Gastroesophageal sphincter (tissue), 4 donors: ENCODE data around the gene CFAP61. TPM values are rescaled to one million over a fixed set of nuclear protein-coding genes. Genes with fewer than 3 reads are reported as not detected.

ENCODE experiments used
- ATAC-seq: fragments of 150-250 bp; one replicate; pipeline ENCODE4 v1.9.1; 2016; ENCODE audit warnings: mild to moderate bottlenecking, moderate library complexity
- H3K27ac ChIP-seq, 4 donors: fragments of 200-600 bp; sonication (generic) in 3 of 4; 1 replicate in 3 of 4; 2 replicates in 1 of 4; pipeline ENCODE4 v1.5.1; 2016 to 2019
- H3K27me3 ChIP-seq: fragments of 200-600 bp; sonication (generic); one replicate; pipeline ENCODE4 v1.5.1; 2019
- H3K36me3 ChIP-seq, 2 donors: fragments of 200-600 bp; sonication (generic); one replicate each; pipeline ENCODE4 v1.5.1; 2019; ENCODE audit warnings: control low read depth in 1 of 2
- H3K4me1 ChIP-seq, 3 donors: fragments of 200-600 bp; sonication (generic); 1 replicate in 2 of 3; 2 replicates in 1 of 3; pipeline ENCODE4 v1.5.1; 2016 to 2019; ENCODE audit warnings: control low read depth in 2 of 3
- H3K4me3 ChIP-seq, 2 donors: fragments of 200-600 bp; sonication (generic); one replicate each; pipeline ENCODE4 v1.5.1; 2019; ENCODE audit warnings: mild to moderate bottlenecking in 1 of 2, moderate library complexity in 1 of 2
- H3K9me3 ChIP-seq, 3 donors: fragments of 200-600 bp; sonication (generic); one replicate each; pipeline ENCODE4 v1.5.1; 2017 to 2019; ENCODE audit warnings: control low read depth in 2 of 3
- CTCF ChIP-seq, 4 experiments: fragments of 200-600 bp in 2 of 4; fragments of 450-650 bp in 2 of 4; sonication (generic) in 1 of 4; IDR thresholded peaks; one replicate each; pipeline ENCODE4 v1.5.1; 2017 to 2019; ENCODE audit warnings: antibody characterized with exemption in 4 of 4, mild to moderate bottlenecking in 2 of 4, moderate library complexity in 2 of 4
- EP300 ChIP-seq: sonication (generic); formaldehyde crosslinking; IDR thresholded peaks from one replicate; pipeline ENCODE4 v1.6.1; 2017; ENCODE audit warnings: antibody characterized with exemption, mild to moderate bottlenecking
- POLR2A ChIP-seq, 2 donors: fragments of 450-650 bp; IDR thresholded peaks; one replicate each; pipeline ENCODE4 v1.6.1; 2017; ENCODE audit warnings: antibody characterized with exemption in 2 of 2, mild to moderate bottlenecking in 2 of 2, moderate library complexity in 1 of 2
- POLR2AphosphoS5 ChIP-seq: sonication (generic); formaldehyde crosslinking; IDR thresholded peaks from one replicate; pipeline ENCODE4 v1.6.1; 2017; ENCODE audit warnings: antibody characterized with exemption
- WGBS, 2 donors: methylation state at CpG; one replicate each; pipeline ENCODE4 v1.1.5; 2018; ENCODE audit warnings: low coverage in 1 of 2; 5-methylcytosine and 5-hydroxymethylcytosine counted together
- total RNA-seq, 4 donors: library from RNA; depleted of rRNA; stranded (reverse); fragments of >200 nt; gene quantifications; one replicate each; pipeline ENCODE4 v1.1.0, GENCODE V29; 2016

Gene CFAP61
- total RNA-seq, 4 donors from 2014 or later, result 0.27 to 0.54 (median 0.30) TPM; not detected in 1

GRCh38 chr20:20303742-20304141 lies 251.4 kb downstream of the CFAP61 start:
- ATAC-seq, result peak; percentile 83
- no peaks in the 10 kb centered on the region for H3K36me3 ChIP-seq
- TF ChIP-seq POLR2A (IDR thresholded peaks at IDR 0.05) (no peak), POLR2AphosphoS5 (no peak), EP300 (no peak), CTCF (IDR thresholded peaks at IDR 0.05) (no peak)
- H3K4me1 ChIP-seq, result no peaks in the 10 kb centered on the region
- WGBS, 2 donors, result 90 to 100% methylated on average over 2 to 6 of the region's 15 CpGs
- H3K4me3 ChIP-seq, result no peak overlapping the region
- peaks cover 10% of the 10 kb centered on the region for H3K27me3 ChIP-seq
- no peaks in the 10 kb centered on the region for H3K9me3 ChIP-seq
- no peak overlapping the region for H3K27ac ChIP-seq

GRCh38 chr20:20304942-20305341 lies 252.6 kb downstream of the CFAP61 start:
- no peak for TF ChIP-seq CTCF (IDR thresholded peaks at IDR 0.05)
- no peak for TF ChIP-seq POLR2AphosphoS5
- TF ChIP-seq EP300, result no peak
- TF ChIP-seq POLR2A (IDR thresholded peaks at IDR 0.05), result no peak
- ATAC-seq, result no peak
- Histone ChIP-seq H3K4me1 (no peaks in the 10 kb centered on the region), H3K4me3 (no peak overlapping the region), H3K9me3 (no peaks in the 10 kb centered on the region), H3K27me3 (peaks cover 15% of the 10 kb centered on the region), H3K36me3 (no peaks in the 10 kb centered on the region), H3K27ac (no peak overlapping the region)
- 77% methylated on average over 6 of the region's 11 CpGs; no CpG with 5 or more reads in 1 of the 2 donors for WGBS, 2 donors

GRCh38 chr20:20312562-20312961 lies 260.2 kb downstream of the CFAP61 start:
- Histone ChIP-seq H3K4me3 (no peak overlapping the region), H3K9me3 (peaks cover 0 to 7% (median 0%) of the 10 kb centered on the region in 3 donors), H3K36me3 (no peaks in the 10 kb centered on the region), H3K4me1 (no peaks in the 10 kb centered on the region), H3K27me3 (peaks cover 27% of the 10 kb centered on the region), H3K27ac (no peak overlapping the region)
- TF ChIP-seq POLR2AphosphoS5 (no peak), CTCF (IDR thresholded peaks at IDR 0.05) (no peak), EP300 (no peak), POLR2A (IDR thresholded peaks at IDR 0.05) (no peak)
- no peak for ATAC-seq
- 87 to 94% methylated on average over 3 of the region's 3 CpGs for WGBS, 2 donors

GRCh38 chr20:20317195-20317594 lies 264.9 kb downstream of the CFAP61 start:
- ATAC-seq, result peak; percentile 71
- H3K36me3 ChIP-seq, result no peaks in the 10 kb centered on the region

More at GRCh38 chr20:20317195-20317594, 264.9 kb downstream of the CFAP61 start:
- no peak overlapping the region for H3K4me3 ChIP-seq
- peaks cover 0 to 16% (median 0%) of the 10 kb centered on the region in 3 donors for H3K9me3 ChIP-seq
- no peak for TF ChIP-seq POLR2A (IDR thresholded peaks at IDR 0.05)
- no peak for TF ChIP-seq CTCF (IDR thresholded peaks at IDR 0.05)
- TF ChIP-seq EP300, result no peak
- no peak overlapping the region for H3K27ac ChIP-seq
- no peaks in the 10 kb centered on the region for H3K4me1 ChIP-seq
- no peaks in the 10 kb centered on the region for H3K27me3 ChIP-seq
- 54 to 79% methylated on average over 4 of the region's 4 CpGs for WGBS, 2 donors
